ENCODE data around the gene EVPL.

- TF ChIP-seq POLR2AphosphoS2 (IDR thresholded peaks at IDR 0.05; ENCODE audit: low read depth, low read length) = no peak
- no peak for TF ChIP-seq CTCF (IDR thresholded peaks at IDR 0.05 in 2 of 3, conservative IDR thresholded peaks at IDR 0.05 in 1 of 3; ENCODE audit: control insufficient read depth in 2 of 3, extremely low read depth in 1 of 3, insufficient read depth in 1 of 3, low read depth in 3 of 3, low read length in 3 of 3)
- TF ChIP-seq POLR2AphosphoS5 (IDR thresholded peaks at IDR 0.05; ENCODE audit: low read length) = no peak
- TF ChIP-seq EZH2 (IDR thresholded peaks at IDR 0.05; ENCODE audit: borderline replicate concordance, control insufficient read depth, low read depth, low read length) = no peak
These were observed 7.2 kb downstream of the EVPL start for GRCh38 chr17:76019833-76020467.

All from GM12878 (cell line).